GM12875 (cell line): ENCODE results near the gene SUN1.

ENCODE experiments used
- H3K4me3 ChIP-seq: one replicate; pipeline ENCODE4 v1.5.1; 2011; ENCODE audit warnings: low read depth, low read length, control low read depth
- TF ChIP-seq, protein P1 (sequence below): IDR thresholded peaks from 2 replicates; pipeline ENCODE4 v1.5.1; 2011; ENCODE audit warnings: low read depth, mild to moderate bottlenecking, control low read depth, inconsistent platforms, low read length, moderate library complexity, borderline replicate concordance; ENCODE audit not compliant: insufficient read depth

Gene SUN1

DNA sequence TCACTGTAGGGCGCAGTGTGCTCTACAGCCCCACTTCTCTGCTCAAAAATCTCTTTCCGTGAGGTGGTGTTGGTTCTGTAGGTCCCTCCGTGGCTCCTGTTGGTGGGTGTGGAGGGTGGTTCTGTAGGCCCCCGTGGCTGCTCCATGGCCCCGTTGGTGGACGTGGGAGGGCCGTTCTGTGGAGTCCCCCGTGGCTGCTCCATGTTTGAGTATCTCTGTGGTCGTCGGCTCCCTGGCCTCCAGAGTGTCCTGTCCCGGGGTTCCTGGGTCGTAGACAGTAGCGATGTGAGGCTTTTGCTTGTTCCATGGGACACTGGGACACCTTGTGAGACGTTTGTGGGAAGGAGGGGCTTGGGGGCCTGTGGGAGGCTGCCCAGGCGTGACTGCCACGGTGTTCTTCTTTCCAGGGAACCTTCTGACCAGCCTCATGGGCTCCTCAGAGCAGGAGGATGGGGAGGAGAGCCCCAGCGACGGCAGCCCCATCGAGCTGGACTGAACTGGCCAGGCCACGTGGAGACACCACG is 62.7 kb downstream of the SUN1 start:
- no peak overlapping the region for H3K4me3 ChIP-seq
- TF ChIP-seq, protein P1, sequence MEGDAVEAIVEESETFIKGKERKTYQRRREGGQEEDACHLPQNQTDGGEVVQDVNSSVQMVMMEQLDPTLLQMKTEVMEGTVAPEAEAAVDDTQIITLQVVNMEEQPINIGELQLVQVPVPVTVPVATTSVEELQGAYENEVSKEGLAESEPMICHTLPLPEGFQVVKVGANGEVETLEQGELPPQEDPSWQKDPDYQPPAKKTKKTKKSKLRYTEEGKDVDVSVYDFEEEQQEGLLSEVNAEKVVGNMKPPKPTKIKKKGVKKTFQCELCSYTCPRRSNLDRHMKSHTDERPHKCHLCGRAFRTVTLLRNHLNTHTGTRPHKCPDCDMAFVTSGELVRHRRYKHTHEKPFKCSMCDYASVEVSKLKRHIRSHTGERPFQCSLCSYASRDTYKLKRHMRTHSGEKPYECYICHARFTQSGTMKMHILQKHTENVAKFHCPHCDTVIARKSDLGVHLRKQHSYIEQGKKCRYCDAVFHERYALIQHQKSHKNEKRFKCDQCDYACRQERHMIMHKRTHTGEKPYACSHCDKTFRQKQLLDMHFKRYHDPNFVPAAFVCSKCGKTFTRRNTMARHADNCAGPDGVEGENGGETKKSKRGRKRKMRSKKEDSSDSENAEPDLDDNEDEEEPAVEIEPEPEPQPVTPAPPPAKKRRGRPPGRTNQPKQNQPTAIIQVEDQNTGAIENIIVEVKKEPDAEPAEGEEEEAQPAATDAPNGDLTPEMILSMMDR, result no peak

DNA sequence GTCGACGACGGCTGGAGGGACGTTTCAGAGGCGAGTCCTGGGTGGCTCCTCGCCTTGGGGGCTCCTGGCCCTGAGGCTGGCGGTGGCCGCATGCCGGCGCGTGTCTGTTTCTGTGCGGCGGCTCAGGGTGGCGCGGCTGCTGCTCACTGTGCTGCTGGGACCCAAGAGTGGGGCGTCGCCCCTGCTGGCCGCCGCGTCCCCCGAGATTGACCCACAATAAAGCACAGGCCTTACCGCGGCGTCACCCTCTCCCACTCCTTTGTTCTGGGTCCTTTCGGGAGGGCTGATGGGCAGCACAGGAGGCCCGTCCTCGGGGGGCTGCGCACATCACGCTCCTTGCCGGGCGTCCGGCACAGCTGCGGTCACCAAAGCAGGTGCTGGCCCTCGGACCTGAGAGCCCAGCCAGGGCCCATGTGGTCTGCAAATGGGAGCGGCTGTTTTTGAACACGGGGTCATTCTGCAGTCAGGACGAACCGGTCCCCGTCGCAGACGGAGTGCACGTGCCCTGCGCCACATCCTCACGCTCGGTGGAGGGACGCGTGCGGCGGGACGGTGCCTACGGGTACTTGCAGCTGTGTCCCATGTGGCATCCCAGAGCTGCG is 63.3 kb downstream of the SUN1 start:
- H3K4me3 ChIP-seq, result no peak overlapping the region
- TF ChIP-seq, protein P1, result no peak

DNA sequence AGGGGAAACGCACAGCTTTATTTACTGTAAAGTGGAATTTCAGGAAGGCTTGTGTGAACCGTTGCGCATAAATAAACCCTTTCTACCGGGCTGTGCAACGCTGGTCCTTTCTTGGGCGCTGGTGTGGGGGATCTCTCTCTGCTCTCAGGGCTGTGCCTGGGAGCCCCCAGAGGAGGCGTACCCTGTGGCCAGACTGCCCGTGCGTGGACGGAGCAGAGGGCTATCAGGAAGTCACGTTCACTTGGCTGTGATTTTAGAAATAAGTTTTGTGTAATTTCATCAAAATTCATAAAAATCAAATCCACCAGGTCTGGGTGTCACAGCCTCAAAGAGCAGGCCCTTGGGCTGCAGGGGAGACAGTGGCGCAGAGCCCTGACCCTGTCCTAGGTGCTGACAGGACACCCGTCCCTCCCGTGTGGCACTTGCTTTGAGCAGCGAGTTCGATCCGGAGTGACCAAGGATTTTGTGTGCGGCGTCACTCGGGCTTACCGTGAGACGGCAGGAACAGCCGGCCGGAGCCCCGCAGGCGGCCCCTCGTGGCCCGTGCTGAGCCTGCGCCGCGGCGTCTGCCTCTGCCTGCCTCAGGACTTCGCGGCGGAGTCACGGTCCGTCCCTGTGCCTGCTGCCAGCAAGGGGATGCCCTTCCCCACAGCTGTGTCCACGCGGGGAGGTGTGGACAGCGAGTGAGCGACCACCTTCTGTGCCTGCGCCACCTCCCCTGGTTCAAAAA is 64.2 kb downstream of the SUN1 start:
- TF ChIP-seq, protein P1, result no peak
- no peak overlapping the region for H3K4me3 ChIP-seq

DNA sequence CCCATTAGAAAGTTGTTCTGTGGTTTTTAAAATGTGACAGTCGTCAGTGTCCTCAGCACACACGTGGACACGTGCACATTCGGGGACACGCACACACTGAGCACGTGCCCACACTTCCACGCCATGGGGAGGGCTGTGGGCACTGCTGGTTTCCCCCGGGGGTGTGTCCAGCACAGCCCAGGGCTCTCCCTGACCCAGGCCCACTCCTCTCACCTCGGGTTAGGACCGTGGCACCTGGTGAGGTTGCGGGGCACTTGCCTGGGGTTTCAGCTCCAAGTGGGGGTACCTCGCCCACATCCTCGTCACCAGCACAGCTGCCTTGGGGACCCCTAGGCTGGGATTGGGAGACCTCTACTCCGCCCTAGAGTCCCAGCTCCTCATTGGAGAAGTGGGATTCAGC is 64.8 kb downstream of the SUN1 start:
- H3K4me3 ChIP-seq, result no peak overlapping the region
- TF ChIP-seq, protein P1, result no peak

DNA sequence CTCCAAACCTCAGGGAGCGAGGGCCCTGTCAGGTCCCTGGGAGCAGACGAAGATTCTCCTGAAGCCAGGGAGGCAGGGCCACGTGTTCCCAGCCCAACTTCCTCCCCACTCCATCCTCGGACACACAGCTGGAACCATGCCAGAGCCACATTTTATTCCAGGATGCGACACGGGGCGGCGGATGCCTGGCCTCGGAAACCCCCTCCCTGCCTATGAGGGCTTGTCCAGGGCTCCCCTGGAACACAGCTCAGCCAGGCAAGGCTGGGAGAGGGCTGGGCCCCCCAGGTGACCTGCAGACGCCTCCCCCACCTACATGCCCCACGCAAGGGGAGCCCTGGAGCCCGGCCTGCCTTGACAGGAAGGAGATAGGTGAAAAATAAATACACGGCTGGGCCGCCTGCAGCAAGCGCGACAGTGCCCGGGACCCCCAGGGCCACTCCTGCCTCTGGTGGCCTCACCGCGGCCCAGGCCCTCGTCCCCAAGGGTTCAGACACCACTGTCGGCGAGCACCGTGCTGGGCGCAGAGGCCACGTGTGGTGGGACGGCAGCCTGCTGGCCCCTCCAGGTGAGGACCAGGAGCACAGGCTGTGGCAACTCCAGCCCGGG is 65.6 kb downstream of the SUN1 start:
- no peak overlapping the region for H3K4me3 ChIP-seq
- TF ChIP-seq, protein P1, result no peak

DNA sequence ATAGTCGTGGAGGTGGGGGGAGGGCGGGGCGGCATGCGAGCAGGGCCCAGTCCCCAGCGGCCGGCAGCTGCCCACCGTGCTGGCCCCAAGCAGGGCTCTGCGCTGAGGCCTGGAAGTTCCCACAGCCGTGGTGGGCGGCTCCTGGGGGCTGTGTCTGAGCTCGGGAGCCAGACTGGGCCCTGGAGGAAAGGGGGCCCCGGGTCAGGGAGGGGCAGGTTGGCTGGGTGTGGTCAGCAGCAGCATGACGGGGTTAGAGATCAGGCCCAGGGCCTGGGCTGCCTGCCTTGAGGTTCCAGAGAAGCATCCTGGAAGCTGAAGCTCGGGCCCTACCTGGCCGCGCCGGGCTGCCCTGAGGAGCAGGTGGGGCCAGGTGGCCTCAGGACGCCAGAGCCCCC is 66.2 kb downstream of the SUN1 start:
- no peak overlapping the region for H3K4me3 ChIP-seq
- TF ChIP-seq, protein P1, result no peak
